Measurements from ENCODE around the gene FNIP1.

GRCh38 chr5:131630208-131630962, 166.4 kb downstream of the FNIP1 start:
- TF ChIP-seq POLR2AphosphoS5 (IDR thresholded peaks at IDR 0.05): peak; percentile 42
- TF ChIP-seq CTCF (IDR thresholded peaks at IDR 0.05): no peak
- no peak for TF ChIP-seq POLR2A (IDR thresholded peaks at IDR 0.05)
